Pancreas (tissue), 10 donors: ENCODE data around the gene KRTAP4-8. TPM values are rescaled to one million over a fixed set of nuclear protein-coding genes. Genes with fewer than 3 reads are reported as not detected.
"Not testable (repeated sequence)": the region's sequence is repeated elsewhere in the genome, so short reads cannot be mapped to it uniquely, and the experiment has no call there.

Experiments
- ATAC-seq, 4 donors: fragments of 200-7000 bp; cut with Tn5 transposase; one replicate each; pipeline versions ENCODE4 v1.8.0 to v1.9.1; 2020; ENCODE audit warnings: mild to moderate bottlenecking in 4 of 4, moderate library complexity in 4 of 4
- DNase-seq, 6 donors: peaks; one replicate each; pipeline ENCODE4 v3.0.0-alpha.2; 2020
- FAIRE-seq: peaks from 2 replicates; lab custom pipeline; 2012; peaks lifted over from hg19 to GRCh38; lab: Jason Lieb, UNC
- H3K27ac ChIP-seq, 4 donors: fragments of 200-600 bp; sonication (generic); 1 replicate in 3 of 4; 2 replicates in 1 of 4; pipeline versions ENCODE4 v1.5.0 to v1.8.0; 2020
- H3K27me3 ChIP-seq, 4 donors: fragments of 200-600 bp; one replicate each; pipeline ENCODE4 v1.8.0; 2021
- H3K36me3 ChIP-seq, 3 donors: fragments of 200-600 bp; sonication (generic) in 1 of 3; one replicate each; pipeline versions ENCODE4 v1.5.0 to v1.8.0; 2020 to 2021
- H3K4me1 ChIP-seq, 3 donors: fragments of 200-600 bp; one replicate each; pipeline ENCODE4 v1.8.0; 2021
- H3K4me3 ChIP-seq, 4 donors: fragments of 200-600 bp; sonication (generic) in 2 of 4; one replicate each; pipeline versions ENCODE4 v1.5.0 to v1.8.0; 2020 to 2021
- H3K9me3 ChIP-seq, 4 donors: fragments of 200-600 bp; one replicate each; pipeline ENCODE4 v1.8.0; 2021
- WGBS, 2 donors: extraction: QIAGEN DNeasy Blood & Tissue Kit; methylation state at CpG; one replicate each; pipeline ENCODE4 v1.1.7; 2013; 5-methylcytosine and 5-hydroxymethylcytosine counted together
- intact Hi-C, 3 donors: fragments of 100-400 bp; cut with DNase I; formaldehyde crosslinking; loops; one replicate each; pipeline versions ENCODE4 v1.11.1 to v1.14.2; 2022
- polyA plus RNA-seq, 2 donors: library from polyadenylated mRNA; stranded (reverse); fragments of 200-250 nt; gene quantifications; one replicate each; pipeline ENCODE4 v1.2.3, GENCODE V29; 2013
- total RNA-seq, 6 donors: library from RNA; stranded (reverse); fragmentation: NEBNext Ultra II Directional in 4 of 6; extraction: Animal tissue kit (Norgen Biotek cat#: 25700) in 4 of 6; gene quantifications; one replicate each; pipeline versions ENCODE4 v1.2.1 to v1.2.4, GENCODE V29; 2021 to 2023
- TF ChIP-seq, protein P1 (sequence below), 4 donors: fragments of 200-600 bp; sonication (generic) in 3 of 4; IDR thresholded peaks; one replicate each; pipeline versions ENCODE4 v1.5.0 to v1.8.0; 2021; ENCODE audit warnings: antibody characterized with exemption in 4 of 4
- donor health status: healthy with polysubstance abuse.
- donor health status: DM: no; HTN: no; CAD: no; lungs with moderate emphysema.
- donor health status: DM: no; HTN: no; CAD: no.
- donor health status: control.
- donor health status: control.
- donor health status: Bipolar disorder and iron deficiency.
- donor health status: DM: yes; HTN: yes; CAD: no.
- donor health status: DM: no; HTN: no; CAD: no.
- donor health status: DM: no; HTN: no; CAD: no.
- donor health status: DM: yes; HTN: yes; CAD: no.

The KRTAP4-8 gene
- total and polyA plus RNA-seq, 8 donors, result not detected

DNA sequence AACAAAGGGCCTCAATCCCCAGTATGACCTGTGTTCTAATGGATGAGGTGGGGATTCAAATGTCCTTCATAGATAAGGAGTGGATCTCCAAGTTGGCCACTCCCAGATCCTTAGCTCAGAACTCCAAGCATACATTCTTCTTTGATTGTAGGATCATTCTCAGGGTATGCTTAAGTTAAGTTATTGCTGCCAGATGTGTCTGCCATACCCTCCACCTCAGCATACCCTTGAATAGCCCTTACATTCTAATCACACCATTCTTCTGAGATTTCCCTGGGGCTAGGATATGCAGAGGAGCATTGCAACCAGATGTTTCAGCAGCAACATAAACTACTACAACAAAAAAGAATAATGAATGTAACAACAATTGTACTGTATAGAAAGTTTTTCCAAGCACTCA lies 30.7 kb downstream of the KRTAP4-8 start:
- intact Hi-C loops, result no loop called here
- Histone ChIP-seq H3K27me3 (no peaks in the 10 kb centered on the region), H3K36me3 (no peaks in the 10 kb centered on the region), H3K4me3 (no peak overlapping the region), H3K9me3 (no peaks in the 10 kb centered on the region), H3K4me1 (no peaks in the 10 kb centered on the region), H3K27ac (no peak overlapping the region)
- DNase-seq (no peak), FAIRE-seq (no peak), ATAC-seq (no peak)
- TF ChIP-seq, protein P1, sequence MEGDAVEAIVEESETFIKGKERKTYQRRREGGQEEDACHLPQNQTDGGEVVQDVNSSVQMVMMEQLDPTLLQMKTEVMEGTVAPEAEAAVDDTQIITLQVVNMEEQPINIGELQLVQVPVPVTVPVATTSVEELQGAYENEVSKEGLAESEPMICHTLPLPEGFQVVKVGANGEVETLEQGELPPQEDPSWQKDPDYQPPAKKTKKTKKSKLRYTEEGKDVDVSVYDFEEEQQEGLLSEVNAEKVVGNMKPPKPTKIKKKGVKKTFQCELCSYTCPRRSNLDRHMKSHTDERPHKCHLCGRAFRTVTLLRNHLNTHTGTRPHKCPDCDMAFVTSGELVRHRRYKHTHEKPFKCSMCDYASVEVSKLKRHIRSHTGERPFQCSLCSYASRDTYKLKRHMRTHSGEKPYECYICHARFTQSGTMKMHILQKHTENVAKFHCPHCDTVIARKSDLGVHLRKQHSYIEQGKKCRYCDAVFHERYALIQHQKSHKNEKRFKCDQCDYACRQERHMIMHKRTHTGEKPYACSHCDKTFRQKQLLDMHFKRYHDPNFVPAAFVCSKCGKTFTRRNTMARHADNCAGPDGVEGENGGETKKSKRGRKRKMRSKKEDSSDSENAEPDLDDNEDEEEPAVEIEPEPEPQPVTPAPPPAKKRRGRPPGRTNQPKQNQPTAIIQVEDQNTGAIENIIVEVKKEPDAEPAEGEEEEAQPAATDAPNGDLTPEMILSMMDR (IDR thresholded peaks at IDR 0.05), result no peak

DNA sequence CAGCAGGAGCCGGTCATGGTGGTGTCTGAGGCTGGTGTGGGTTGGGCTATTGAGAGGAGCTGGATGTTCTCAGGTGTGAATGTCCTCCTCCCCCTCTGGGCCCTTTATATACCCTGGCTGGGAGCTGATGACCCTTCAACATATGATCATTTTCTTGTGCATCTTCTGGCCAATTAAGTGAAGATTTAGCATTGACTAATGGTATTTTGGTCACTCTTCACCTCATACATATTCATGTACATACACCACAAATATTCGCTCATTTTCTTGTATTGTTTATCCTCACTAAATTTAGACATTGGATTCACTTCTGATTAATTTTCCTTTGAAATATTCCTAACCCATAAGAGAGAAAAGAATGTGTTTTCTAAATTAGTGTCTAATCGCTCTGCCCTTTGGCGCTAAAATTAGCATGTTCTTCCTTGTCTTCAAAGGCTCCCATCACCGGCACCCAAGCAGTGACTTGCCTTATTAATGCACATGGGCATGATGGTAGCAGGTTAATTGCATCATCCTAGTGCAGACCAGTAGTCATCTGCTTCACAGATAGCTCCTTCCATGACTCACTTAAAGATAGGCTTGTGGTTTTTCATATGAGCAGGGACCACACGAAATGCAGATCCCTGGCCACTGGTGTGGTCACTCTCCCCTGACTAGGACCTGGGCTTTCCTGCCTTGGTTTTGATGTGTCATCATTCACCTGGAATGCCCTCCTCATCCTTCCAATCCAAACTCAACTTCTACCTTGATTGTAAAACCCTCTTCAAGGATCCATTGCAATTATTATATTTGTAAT lies 31.9 kb downstream of the KRTAP4-8 start, which contains the start of gene KRTAP2-4:
Gene KRTAP2-4, minus strand, starts transcription at position 51 of the 796 bp plus-strand sequence. Its CDS starts 34 bp downstream, at position 17.
- Histone ChIP-seq H3K36me3 (no peaks in the 10 kb centered on the region), H3K4me1 (no peaks in the 10 kb centered on the region), H3K9me3 (no peaks in the 10 kb centered on the region), H3K4me3 (no peak within 1 kb of the TSS), H3K27ac (no peak within 1 kb of the TSS), H3K27me3 (no peaks in the 10 kb centered on the region)
- 80 to 87% methylated on average over 6 of the region's 6 CpGs for WGBS, 2 donors
- FAIRE-seq (no peak), DNase-seq (no peak), ATAC-seq (no peak)
- intact Hi-C loops, result no loop called here
- TF ChIP-seq, protein P1 (IDR thresholded peaks at IDR 0.05), result no peak

DNA sequence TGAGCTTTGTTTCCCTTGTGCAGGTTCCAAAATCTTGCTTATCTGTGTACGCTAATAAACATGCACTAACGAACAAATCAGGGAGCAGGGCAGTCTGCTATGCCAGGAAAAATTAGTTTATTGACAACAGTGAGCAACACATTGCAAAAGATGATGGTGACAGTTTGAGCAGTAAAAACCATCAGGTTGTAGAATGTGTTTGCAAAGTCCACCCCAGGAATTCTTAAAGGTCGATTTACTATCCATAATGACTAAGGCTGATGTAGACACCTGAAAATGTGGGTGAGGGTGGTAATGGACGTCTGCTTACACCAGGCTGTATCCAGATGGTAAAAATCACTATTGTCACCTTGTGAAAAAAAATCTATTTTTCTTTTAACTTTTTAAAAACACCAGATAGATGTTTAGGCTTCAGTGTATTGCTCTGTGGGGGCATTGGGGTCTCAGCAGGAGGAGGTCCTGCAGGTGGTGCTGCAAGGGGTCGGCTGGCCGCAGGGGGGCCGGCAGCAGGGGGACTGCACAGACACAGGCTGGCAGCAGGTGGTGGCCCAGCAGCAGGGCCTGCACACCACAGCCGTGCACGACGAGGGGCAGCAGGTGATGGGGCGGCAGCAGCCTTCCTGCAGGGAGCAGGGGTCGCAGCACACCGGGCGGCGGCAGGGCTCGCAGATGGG lies 32.8 kb downstream of the KRTAP4-8 start:
- ATAC-seq, H3K4me3 ChIP-seq, H3K9me3 ChIP-seq, H3K27me3 ChIP-seq, H3K36me3 ChIP-seq, FAIRE-seq, intact Hi-C loops, H3K27ac ChIP-seq, DNase-seq, H3K4me1 ChIP-seq: not testable (repeated sequence)
- WGBS, 2 donors, result 39 to 57% methylated on average over 6 to 7 of the region's 16 CpGs

- FAIRE-seq (no peak), DNase-seq (no peak), ATAC-seq (no peak)
- Histone ChIP-seq H3K9me3 (no peaks in the 10 kb centered on the region), H3K4me3 (no peak overlapping the region), H3K27me3 (peaks cover 0 to under 1% (median 0%) of the 10 kb centered on the region in 4 donors), H3K36me3 (no peaks in the 10 kb centered on the region), H3K4me1 (no peaks in the 10 kb centered on the region), H3K27ac (no peak overlapping the region)
- intact Hi-C loops, result no loop called here
- 59 to 75% methylated on average over 1 of the region's 1 CpG for WGBS, 2 donors
- TF ChIP-seq, protein P1 (IDR thresholded peaks at IDR 0.05), result no peak
Measured at GRCh38 chr17:41064301-41064700, 33.6 kb downstream of the KRTAP4-8 start.

DNA sequence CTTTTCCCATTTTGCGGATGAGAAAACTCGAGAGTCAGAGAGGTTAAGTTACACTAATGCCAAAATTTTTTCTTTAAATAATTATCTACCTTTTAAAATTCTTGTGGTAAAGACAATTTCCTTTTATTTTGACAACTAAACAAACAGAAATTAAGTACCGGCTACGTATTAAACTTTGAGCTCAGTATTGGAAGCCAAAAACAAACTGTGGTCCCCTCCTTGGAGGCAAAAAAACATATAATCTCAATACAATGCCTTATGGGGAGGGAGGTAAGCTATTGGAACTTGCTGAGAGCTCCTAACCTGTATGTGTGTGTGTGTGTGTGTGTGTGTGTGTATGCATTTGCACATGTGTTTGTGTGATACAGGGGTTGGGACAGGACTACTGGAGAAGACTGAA lies 34.5 kb downstream of the KRTAP4-8 start:
- FAIRE-seq (no peak), ATAC-seq (no peak)

More for the DNA sequence above, 34.5 kb downstream of the KRTAP4-8 start:
- H3K4me1 ChIP-seq, result no peaks in the 10 kb centered on the region
- peaks cover 0 to 9% (median 1%) of the 10 kb centered on the region in 4 donors for H3K27me3 ChIP-seq
- H3K9me3 ChIP-seq, result no peaks in the 10 kb centered on the region
- intact Hi-C loops, result no loop called here
- H3K4me3 ChIP-seq, result no peak overlapping the region
- no peaks in the 10 kb centered on the region for H3K36me3 ChIP-seq
- 63% methylated on average over 4 of the region's 4 CpGs for WGBS, 2 donors
- TF ChIP-seq, protein P1 (IDR thresholded peaks at IDR 0.05), result no peak
- no peak for DNase-seq
- no peak overlapping the region for H3K27ac ChIP-seq
